ENCODE measurements around the gene BUB3. TPM values are rescaled to one million over a fixed set of nuclear protein-coding genes. Genes with fewer than 3 reads are reported as not detected.

BUB3 gene
- total and polyA plus RNA-seq, 2 of the 4 experiments (the other 2 are of a cell fraction): 215 to 384 TPM

DNA sequence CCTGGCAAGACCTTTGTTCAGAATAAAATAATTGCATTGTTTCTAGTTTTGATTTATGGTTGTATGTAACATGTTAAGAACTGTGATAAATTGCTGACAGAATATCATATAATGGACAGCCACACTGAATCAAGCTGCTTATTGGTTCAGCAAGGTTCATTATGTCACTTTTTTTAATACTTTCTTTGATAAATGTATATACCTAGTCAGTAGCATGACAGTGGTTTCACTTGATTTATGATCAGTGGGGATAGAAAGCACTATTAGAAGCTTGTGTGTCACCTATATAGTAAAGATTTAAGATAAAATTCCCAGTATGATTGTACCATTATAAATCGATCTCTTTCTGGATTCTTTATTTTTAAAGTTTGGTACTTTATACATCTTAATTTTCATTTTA lies 4.5 kb downstream of the BUB3 start:
- peaks cover 13% of the 10 kb centered on the region for H3K36me3 ChIP-seq (ENCODE audit: control insufficient read depth, insufficient read depth, low read length)
- BruUV-seq (replicated peaks): no TSS peak
- H3K79me1 ChIP-seq (ENCODE audit: low read depth in 1 of 2, low read length in 2 of 2): peaks cover 16 to 36% of the 10 kb centered on the region in 2 experiments
- no peaks in the 10 kb centered on the region for H3K27me3 ChIP-seq (ENCODE audit: control insufficient read depth, insufficient read depth, low read length)
- intact Hi-C loops (cut with micrococcal nuclease): loop anchor here (10.0 kb wide), 2 partner anchors 304 to 1256 kb away; partner anchors contain the start of gene OAT
- no peak overlapping the region for H2BK120ac ChIP-seq (ENCODE audit: low read depth, low read length)
- DNase-seq (no peak), ATAC-seq (ENCODE audit: low read depth) (no peak)
- H2AK9ac ChIP-seq (replicated peaks; ENCODE audit: low read depth, low read length, poor library complexity): no peak overlapping the region
- H2BK15ac ChIP-seq (ENCODE audit: low read depth, low read length): no peak overlapping the region
- no peak overlapping the region for H2BK20ac ChIP-seq (ENCODE audit: low read depth, low read length)
- peaks cover 25% of the 10 kb centered on the region for H4K20me1 ChIP-seq (ENCODE audit: insufficient read depth, low read length)
- H2BK5ac ChIP-seq (ENCODE audit: low read depth, low read length, poor library complexity, severe bottlenecking): no peak overlapping the region
- CTCF ChIA-PET: no interaction called here
- no peak overlapping the region for H3K27ac ChIP-seq (ENCODE audit: insufficient read depth, low read length)
- no peaks in the 10 kb centered on the region for H3K9me1 ChIP-seq (ENCODE audit: insufficient read depth, low read length)
- H3K9ac ChIP-seq (ENCODE audit: low read depth, low read length): no peak overlapping the region
- no peak overlapping the region for H2AFZ ChIP-seq (replicated peaks; ENCODE audit: low read length, poor library complexity)
- no peak overlapping the region for H3K14ac ChIP-seq (replicated peaks; ENCODE audit: low read depth, low read length)
- no peak overlapping the region for H4K5ac ChIP-seq (ENCODE audit: low read depth, low read length)
- no peak overlapping the region for H3K4me3 ChIP-seq (ENCODE audit: insufficient read depth, low read depth, low read length)
- dilution Hi-C loops (cut with HindIII; ENCODE audit: low sequenced_read_pairs, unreplicated experiment): no loop called here
- no peak overlapping the region for H2AK5ac ChIP-seq (ENCODE audit: low read depth, low read length)
- no peaks in the 10 kb centered on the region for H3K9me3 ChIP-seq (ENCODE audit: control insufficient read depth, insufficient read depth, low read length)
- H3K18ac ChIP-seq (ENCODE audit: low read depth, low read length): no peak overlapping the region
- no peak overlapping the region for H3K4me2 ChIP-seq (ENCODE audit: low read depth, low read length)
- H3K23ac ChIP-seq (ENCODE audit: low read depth, low read length): no peak overlapping the region
- H3K56ac ChIP-seq (ENCODE audit: extremely low read depth, insufficient read depth, low read length): no peak overlapping the region
- in situ Hi-C loops (cut with MboI; ENCODE audit: low sequenced_read_pairs): loop anchor here (25.0 kb wide), 2 partner anchors 296 to 1021 kb away; no protein-coding TSS in a partner anchor
- no peak overlapping the region for H4K8ac ChIP-seq (ENCODE audit: low read depth in 2 of 2, low read length in 2 of 2)
- WGBS, 2 experiments (ENCODE audit: extremely low coverage in 2 of 2, insufficient read length in 1 of 2): no CpG with 5 or more reads among the region's 1 CpG
- no peak overlapping the region for H3K4ac ChIP-seq (ENCODE audit: low read depth, low read length)
- peaks cover 1% of the 10 kb centered on the region; the same call in 1 of the 2 replicates for H3K4me1 ChIP-seq (ENCODE audit: control insufficient read depth, insufficient read depth, low read length)
- H4K91ac ChIP-seq (ENCODE audit: insufficient read depth, low read depth, low read length): no peak overlapping the region
- TF ChIP-seq MXI1 (IDR thresholded peaks at IDR 0.05; ENCODE audit: borderline replicate concordance, low read depth, low read length): no peak
- TF ChIP-seq CHD1 (IDR thresholded peaks at IDR 0.05; ENCODE audit: low read depth, low read length): no peak
- no peak for TF ChIP-seq RCOR1 (IDR thresholded peaks at IDR 0.05; ENCODE audit: insufficient replicate concordance, low read length)
- TF ChIP-seq, protein P1, sequence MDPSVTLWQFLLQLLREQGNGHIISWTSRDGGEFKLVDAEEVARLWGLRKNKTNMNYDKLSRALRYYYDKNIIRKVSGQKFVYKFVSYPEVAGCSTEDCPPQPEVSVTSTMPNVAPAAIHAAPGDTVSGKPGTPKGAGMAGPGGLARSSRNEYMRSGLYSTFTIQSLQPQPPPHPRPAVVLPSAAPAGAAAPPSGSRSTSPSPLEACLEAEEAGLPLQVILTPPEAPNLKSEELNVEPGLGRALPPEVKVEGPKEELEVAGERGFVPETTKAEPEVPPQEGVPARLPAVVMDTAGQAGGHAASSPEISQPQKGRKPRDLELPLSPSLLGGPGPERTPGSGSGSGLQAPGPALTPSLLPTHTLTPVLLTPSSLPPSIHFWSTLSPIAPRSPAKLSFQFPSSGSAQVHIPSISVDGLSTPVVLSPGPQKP (IDR thresholded peaks at IDR 0.05; ENCODE audit: borderline replicate concordance, low read depth, low read length): no peak
- no peak for TF ChIP-seq MAZ (IDR thresholded peaks at IDR 0.05; ENCODE audit: borderline replicate concordance, low read depth, low read length)
- POLR2A ChIA-PET (ENCODE audit: unreplicated experiment): no interaction called here

Measured in IMR-90 (cell line).